ENCODE measurements around the gene TAB2. TPM values are rescaled to one million over a fixed set of nuclear protein-coding genes. Genes with fewer than 3 reads are reported as not detected.

The TAB2 gene
- total RNA-seq, 2 experiments from 2014 or later, result 121 to 123 TPM

- H3K4me3 ChIP-seq (ENCODE audit: low read length), result no peak overlapping the region
- TF ChIP-seq CTCF (IDR thresholded peaks at IDR 0.05), result no peak
- Mint-ChIP-seq H3K27me3 (no peaks in the 10 kb centered on the region), H3K36me3 (ENCODE audit: low read depth) (no peaks in the 10 kb centered on the region), H3K4me1 (ENCODE audit: low read depth) (no peaks in the 10 kb centered on the region), H3K9me3 (no peaks in the 10 kb centered on the region), H3K27ac (no peak overlapping the region), H3K4me3 (no peak overlapping the region)
- H3K27ac ChIP-seq (ENCODE audit: low read depth in 1 of 2, low read length in 2 of 2), result no peak overlapping the region
- CTCF ChIA-PET, result no interaction called here
- no peaks in the 10 kb centered on the region for H3K36me3 ChIP-seq (ENCODE audit: insufficient read depth, low read length)
- no peak for ATAC-seq (ENCODE audit: poor library complexity)
- H3K27me3 ChIP-seq (ENCODE audit: control insufficient read depth in 1 of 2, insufficient read depth in 2 of 2, low read length in 2 of 2), result no peaks in the 10 kb centered on the region
- POLR2A ChIA-PET, result no interaction called here
- no peak for DNase-seq
- H3K4me1 ChIP-seq (ENCODE audit: insufficient read depth, low read length), result no peaks in the 10 kb centered on the region
- H3K9me3 ChIP-seq (ENCODE audit: control insufficient read depth in 1 of 2, insufficient read depth in 1 of 2, low read length in 2 of 2), result no peaks in the 10 kb centered on the region
- intact Hi-C loops (cut with DNase I, micrococcal nuclease), result no loop called here
Measured at GRCh38 chr6:149305372-149305771, 12.1 kb upstream of the TAB2 start.

- DNase-seq (no peak), ATAC-seq (ENCODE audit: poor library complexity) (no peak)
- no peak overlapping the region for H3K27ac Mint-ChIP-seq
- CTCF ChIA-PET, result no interaction called here
- Histone ChIP-seq H3K4me3 (ENCODE audit: low read length) (no peak overlapping the region), H3K27me3 (ENCODE audit: control insufficient read depth in 1 of 2, insufficient read depth in 2 of 2, low read length in 2 of 2) (no peaks in the 10 kb centered on the region), H3K4me1 (ENCODE audit: insufficient read depth, low read length) (no peaks in the 10 kb centered on the region), H3K27ac (ENCODE audit: low read depth in 1 of 2, low read length in 2 of 2) (no peak overlapping the region), H3K9me3 (ENCODE audit: control insufficient read depth in 1 of 2, insufficient read depth in 1 of 2, low read length in 2 of 2) (no peaks in the 10 kb centered on the region), H3K36me3 (ENCODE audit: insufficient read depth, low read length) (no peaks in the 10 kb centered on the region)
- H3K4me3 Mint-ChIP-seq, result no peak overlapping the region
- TF ChIP-seq CTCF (IDR thresholded peaks at IDR 0.05), result no peak
- no peaks in the 10 kb centered on the region for H3K36me3 Mint-ChIP-seq (ENCODE audit: low read depth)
- no peaks in the 10 kb centered on the region for H3K4me1 Mint-ChIP-seq (ENCODE audit: low read depth)
- POLR2A ChIA-PET, result no interaction called here
- intact Hi-C loops (cut with DNase I, micrococcal nuclease), result no loop called here
- no peaks in the 10 kb centered on the region for H3K9me3 Mint-ChIP-seq
- H3K27me3 Mint-ChIP-seq, result no peaks in the 10 kb centered on the region
Measured at GRCh38 chr6:149306967-149307366, 10.5 kb upstream of the TAB2 start.

- TF ChIP-seq CTCF (IDR thresholded peaks at IDR 0.05), result no peak
- Mint-ChIP-seq H3K27me3 (no peaks in the 10 kb centered on the region), H3K27ac (no peak overlapping the region), H3K4me3 (no peak overlapping the region), H3K36me3 (ENCODE audit: low read depth) (no peaks in the 10 kb centered on the region), H3K4me1 (ENCODE audit: low read depth) (peaks cover 13% of the 10 kb centered on the region), H3K9me3 (no peaks in the 10 kb centered on the region)
- POLR2A ChIA-PET, result no interaction called here
- Histone ChIP-seq H3K27ac (ENCODE audit: low read depth in 1 of 2, low read length in 2 of 2) (no peak overlapping the region), H3K4me3 (ENCODE audit: low read length) (no peak overlapping the region), H3K36me3 (ENCODE audit: insufficient read depth, low read length) (no peaks in the 10 kb centered on the region), H3K27me3 (ENCODE audit: control insufficient read depth in 1 of 2, insufficient read depth in 2 of 2, low read length in 2 of 2) (no peaks in the 10 kb centered on the region), H3K4me1 (ENCODE audit: insufficient read depth, low read length) (peaks cover under 1% of the 10 kb centered on the region), H3K9me3 (ENCODE audit: control insufficient read depth in 1 of 2, insufficient read depth in 1 of 2, low read length in 2 of 2) (no peaks in the 10 kb centered on the region)
- intact Hi-C loops (cut with DNase I, micrococcal nuclease), result loop anchor here in 1 of 2 experiments (10.0 kb wide), 1 partner anchor 204 kb away; no protein-coding TSS in a partner anchor
- ATAC-seq (ENCODE audit: poor library complexity) (no peak), DNase-seq (no peak)
- CTCF ChIA-PET, result no interaction called here
Measured at GRCh38 chr6:149311293-149311692, 6.2 kb upstream of the TAB2 start.

Measured in CD4-positive, alpha-beta T cell (primary cell).